ENCODE results near the gene GJD3. TPM values are rescaled to one million over a fixed set of nuclear protein-coding genes. Genes with fewer than 3 reads are reported as not detected.

Gene GJD3
- total and polyA plus RNA-seq, 2 of the 4 experiments (the other 2 are of a cell fraction): 0.10 TPM; not detected in 1

DNA sequence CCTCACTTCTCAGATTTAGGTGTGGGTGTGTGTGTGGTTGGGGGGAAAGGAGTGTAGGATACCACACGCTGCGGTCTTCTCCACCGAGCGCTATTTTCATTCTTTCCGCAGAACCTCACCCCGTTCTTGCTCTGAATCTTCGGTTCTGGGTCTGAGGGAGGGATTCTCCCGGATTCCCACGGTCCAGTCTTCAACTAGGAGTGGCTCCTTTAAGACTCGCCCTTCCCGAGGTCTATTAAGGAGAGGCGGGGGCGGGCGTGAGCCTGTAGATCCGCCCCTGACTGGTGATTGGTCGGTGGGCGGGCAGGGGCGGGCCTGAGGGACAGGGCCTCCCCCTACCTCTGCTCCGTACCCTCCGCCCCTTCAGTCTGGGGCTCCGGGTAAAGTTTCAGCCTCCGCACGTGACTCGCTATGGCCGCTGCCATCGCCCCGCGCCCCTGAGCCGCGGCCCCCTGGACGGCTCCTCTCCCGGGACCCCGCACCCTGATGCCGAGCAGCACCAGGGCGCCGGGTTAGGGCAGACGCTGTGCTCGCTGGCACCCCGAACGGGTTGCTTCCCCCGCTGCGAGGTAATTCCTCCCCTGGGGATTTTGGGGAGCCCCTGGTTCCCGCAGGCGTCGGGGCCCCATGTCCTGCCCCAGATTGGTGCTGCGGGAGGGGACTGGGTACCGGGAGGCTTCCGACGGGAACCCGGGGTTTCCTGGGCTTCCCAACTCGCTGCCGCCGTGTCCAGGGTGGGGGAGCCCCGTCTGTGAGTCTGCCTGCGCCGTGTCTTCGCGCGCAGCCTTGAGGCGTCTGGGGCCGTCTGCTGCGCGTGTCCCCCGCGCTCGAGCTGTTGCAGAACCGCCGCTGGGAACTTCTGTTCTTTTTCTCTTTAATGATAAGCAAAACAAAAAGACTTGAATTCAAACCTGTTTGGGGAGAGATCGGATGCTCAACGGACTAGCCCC lies 46.4 kb downstream of the GJD3 start:
- Histone ChIP-seq H3K36me3 (ENCODE audit: control insufficient read depth, insufficient read depth, low read length) (no peaks in the 10 kb centered on the region), H2BK15ac (ENCODE audit: low read depth, low read length) (peak overlapping the region; percentile 67; the same call in 2 of the 3 replicates), H2AK5ac (ENCODE audit: low read depth, low read length) (peak overlapping the region; percentile 83), H2BK5ac (ENCODE audit: low read depth, low read length, poor library complexity, severe bottlenecking) (peak overlapping the region; percentile 65), H3K18ac (ENCODE audit: low read depth, low read length) (peak overlapping the region; percentile 56; the same call in 1 of the 2 replicates), H3K79me1 (ENCODE audit: low read depth in 1 of 2, low read length in 2 of 2) (peaks cover 7 to 80% of the 10 kb centered on the region in 2 experiments; a peak in 3 of 4 replicates), H2BK120ac (ENCODE audit: low read depth, low read length) (peak overlapping the region; percentile 92), H3K14ac (replicated peaks; ENCODE audit: low read depth, low read length) (peak overlapping the region; percentile 82), H4K5ac (ENCODE audit: low read depth, low read length) (peak overlapping the region; percentile 59), H2AK9ac (replicated peaks; ENCODE audit: low read depth, low read length, poor library complexity) (peak overlapping the region; percentile 67), H3K9me3 (ENCODE audit: control insufficient read depth, insufficient read depth, low read length) (no peaks in the 10 kb centered on the region), H3K4me3 (ENCODE audit: insufficient read depth, low read depth, low read length) (peak overlapping the region; percentile 73), H3K9ac (ENCODE audit: low read depth, low read length) (peak overlapping the region; percentile 71), H3K56ac (ENCODE audit: extremely low read depth, insufficient read depth, low read length) (peak overlapping the region; percentile 58; the same call in 1 of the 2 replicates), H4K8ac (ENCODE audit: low read depth in 2 of 2, low read length in 2 of 2) (peak overlapping the region; percentile 5 to 63; a peak in 2 of 4 replicates), H4K20me1 (ENCODE audit: insufficient read depth, low read length) (peaks cover 33% of the 10 kb centered on the region), H3K9me1 (ENCODE audit: insufficient read depth, low read length) (peaks cover 52% of the 10 kb centered on the region), H3K23ac (ENCODE audit: low read depth, low read length) (peak overlapping the region; percentile 86), H3K27ac (ENCODE audit: insufficient read depth, low read length) (peak overlapping the region; percentile 83), H2AFZ (replicated peaks; ENCODE audit: low read length, poor library complexity) (peak overlapping the region; percentile 82), H3K4me1 (ENCODE audit: control insufficient read depth, insufficient read depth, low read length) (peaks cover 67% of the 10 kb centered on the region), H3K4ac (ENCODE audit: low read depth, low read length) (peak overlapping the region; percentile 91), H4K91ac (ENCODE audit: insufficient read depth, low read depth, low read length) (peak overlapping the region; percentile 81), H3K27me3 (ENCODE audit: control insufficient read depth, insufficient read depth, low read length) (no peaks in the 10 kb centered on the region), H2BK20ac (ENCODE audit: low read depth, low read length) (peak overlapping the region; percentile 10; the same call in 1 of the 2 replicates), H3K4me2 (ENCODE audit: low read depth, low read length) (peak overlapping the region; percentile 94)
- peak; percentile 94 for DNase-seq
- POLR2A ChIA-PET (ENCODE audit: unreplicated experiment): interaction anchor here (0.6 kb wide), 1 partner anchor 231 kb away, joined by 3 read pairs; no protein-coding TSS in a partner anchor
- in situ Hi-C loops (cut with MboI; ENCODE audit: low sequenced_read_pairs): no loop called here
- dilution Hi-C loops (cut with HindIII; ENCODE audit: low sequenced_read_pairs, unreplicated experiment): no loop called here
- BruUV-seq (replicated peaks): no TSS peak
- intact Hi-C loops (cut with micrococcal nuclease): loop anchor here (2.0 kb wide), 1 partner anchor 25 kb away; no protein-coding TSS in a partner anchor
- CTCF ChIA-PET: interaction anchor here (0.7 to 1.9 kb wide), 9 partner anchors 9 to 234 kb away, joined by 3 to 11 read pairs (median 4); partner anchors contain the start of gene RARA
- WGBS, 2 experiments (ENCODE audit: extremely low coverage in 2 of 2, insufficient read length in 1 of 2): 0% methylated on average over 26 of the region's 70 CpGs; no CpG with 5 or more reads in 1 of the 2 experiments
- TF ChIP-seq BHLHE40 (IDR thresholded peaks at IDR 0.05; ENCODE audit: low read depth, low read length): peak; percentile 94
- TF ChIP-seq, protein P1, sequence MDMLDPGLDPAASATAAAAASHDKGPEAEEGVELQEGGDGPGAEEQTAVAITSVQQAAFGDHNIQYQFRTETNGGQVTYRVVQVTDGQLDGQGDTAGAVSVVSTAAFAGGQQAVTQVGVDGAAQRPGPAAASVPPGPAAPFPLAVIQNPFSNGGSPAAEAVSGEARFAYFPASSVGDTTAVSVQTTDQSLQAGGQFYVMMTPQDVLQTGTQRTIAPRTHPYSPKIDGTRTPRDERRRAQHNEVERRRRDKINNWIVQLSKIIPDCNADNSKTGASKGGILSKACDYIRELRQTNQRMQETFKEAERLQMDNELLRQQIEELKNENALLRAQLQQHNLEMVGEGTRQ (IDR thresholded peaks at IDR 0.05; ENCODE audit: low read depth, low read length): peak; percentile 93
- TF ChIP-seq CHD1 (IDR thresholded peaks at IDR 0.05; ENCODE audit: low read depth, low read length): no peak
- no peak for TF ChIP-seq MAFK (IDR thresholded peaks at IDR 0.05; ENCODE audit: low read depth, low read length)
- TF ChIP-seq POLR2A (IDR thresholded peaks at IDR 0.05; ENCODE audit: low read depth, low read length): peak; percentile 86
- TF ChIP-seq, protein P2, sequence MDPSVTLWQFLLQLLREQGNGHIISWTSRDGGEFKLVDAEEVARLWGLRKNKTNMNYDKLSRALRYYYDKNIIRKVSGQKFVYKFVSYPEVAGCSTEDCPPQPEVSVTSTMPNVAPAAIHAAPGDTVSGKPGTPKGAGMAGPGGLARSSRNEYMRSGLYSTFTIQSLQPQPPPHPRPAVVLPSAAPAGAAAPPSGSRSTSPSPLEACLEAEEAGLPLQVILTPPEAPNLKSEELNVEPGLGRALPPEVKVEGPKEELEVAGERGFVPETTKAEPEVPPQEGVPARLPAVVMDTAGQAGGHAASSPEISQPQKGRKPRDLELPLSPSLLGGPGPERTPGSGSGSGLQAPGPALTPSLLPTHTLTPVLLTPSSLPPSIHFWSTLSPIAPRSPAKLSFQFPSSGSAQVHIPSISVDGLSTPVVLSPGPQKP (IDR thresholded peaks at IDR 0.05; ENCODE audit: borderline replicate concordance, low read depth, low read length): no peak
- peak; percentile 76; the same call in 1 of the 2 replicates for TF ChIP-seq MAZ (IDR thresholded peaks at IDR 0.05; ENCODE audit: borderline replicate concordance, low read depth, low read length)
- TF ChIP-seq MXI1 (IDR thresholded peaks at IDR 0.05; ENCODE audit: borderline replicate concordance, low read depth, low read length): peak; percentile 49; the same call in 1 of the 2 replicates
- TF ChIP-seq FOS (IDR thresholded peaks at IDR 0.05; ENCODE audit: low read depth, low read length): no peak
- ATAC-seq (ENCODE audit: low read depth): peak; percentile 91
